SK-N-SH (cell line): ENCODE measurements around the gene MS4A4A.

Experiments
- CHD2 ChIP-seq: fragments of 150-350 bp; IDR thresholded peaks from 2 replicates; pipeline ENCODE4 v1.6.1; 2018; ENCODE audit warnings: low read length; ENCODE audit not compliant: partially characterized antibody
- EZH2phosphoT487 ChIP-seq: fragments of 200-600 bp; sonication (generic); IDR thresholded peaks from 2 replicates; pipeline ENCODE4 v1.6.1; 2017; ENCODE audit warnings: low read depth, mixed run types, mild to moderate bottlenecking, antibody characterized with exemption, moderate library complexity, borderline replicate concordance
- FOXJ3 ChIP-seq: sonication (generic); formaldehyde crosslinking; IDR thresholded peaks from 2 replicates; pipeline ENCODE4 v1.5.1; 2020; ENCODE audit warnings: mild to moderate bottlenecking, missing genetic modification reagents
- JUND ChIP-seq: IDR thresholded peaks from 2 replicates; pipeline ENCODE4 v1.4.0; 2012
- NFIC ChIP-seq: IDR thresholded peaks from 2 replicates; pipeline ENCODE4 v1.4.0; 2012; ENCODE audit warnings: borderline replicate concordance
- NRF1 ChIP-seq: IDR thresholded peaks from 2 replicates; pipeline ENCODE4 v1.6.1; 2012; ENCODE audit warnings: low read depth, mild to moderate bottlenecking, low read length
- POLR2AphosphoS5 ChIP-seq: IDR thresholded peaks from 2 replicates; pipeline ENCODE4 v1.6.1; 2012; ENCODE audit warnings: low read depth, low read length
- TF ChIP-seq, protein P1 (sequence below): IDR thresholded peaks from 2 replicates; pipeline ENCODE4; 2012
- TF ChIP-seq, protein P2 (sequence below): IDR thresholded peaks from 2 replicates; pipeline ENCODE4 v1.4.0; 2012; ENCODE audit warnings: low read depth, borderline replicate concordance
- TF ChIP-seq, protein P3 (sequence below): fragments of 200-600 bp; sonication (generic); IDR thresholded peaks from 2 replicates; pipeline ENCODE4 v1.6.1; 2017; ENCODE audit warnings: antibody characterized with exemption, mild to moderate bottlenecking, moderate library complexity
- TF ChIP-seq, protein P4 (sequence below): IDR thresholded peaks from 2 replicates; pipeline ENCODE4 v1.6.1; 2012; ENCODE audit warnings: mild to moderate bottlenecking, low read depth, low read length, moderate library complexity
- TF ChIP-seq, protein P5 (sequence below): IDR thresholded peaks from 2 replicates; pipeline ENCODE4 v1.4.0; 2012; ENCODE audit warnings: low read depth

DNA sequence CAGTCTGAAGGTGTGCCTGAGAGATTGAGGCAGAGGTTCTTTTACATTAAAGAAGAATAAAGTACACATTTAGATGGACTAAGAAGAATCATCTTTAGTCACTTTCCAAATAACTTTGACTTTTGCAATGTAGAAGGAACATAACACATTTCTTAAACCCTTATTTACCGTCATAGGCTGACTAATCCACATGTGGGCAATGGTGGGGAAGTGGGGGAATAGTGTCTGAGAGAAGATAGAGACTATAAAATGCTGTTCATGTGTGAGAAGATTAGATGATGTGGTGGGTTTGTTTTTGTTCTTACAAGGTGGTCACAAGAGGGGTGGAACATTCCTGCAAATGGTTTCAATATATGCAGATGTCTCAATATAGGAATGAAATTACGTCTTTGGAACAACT is 1.8 kb downstream of the MS4A4A start:
- TF ChIP-seq, protein P1, sequence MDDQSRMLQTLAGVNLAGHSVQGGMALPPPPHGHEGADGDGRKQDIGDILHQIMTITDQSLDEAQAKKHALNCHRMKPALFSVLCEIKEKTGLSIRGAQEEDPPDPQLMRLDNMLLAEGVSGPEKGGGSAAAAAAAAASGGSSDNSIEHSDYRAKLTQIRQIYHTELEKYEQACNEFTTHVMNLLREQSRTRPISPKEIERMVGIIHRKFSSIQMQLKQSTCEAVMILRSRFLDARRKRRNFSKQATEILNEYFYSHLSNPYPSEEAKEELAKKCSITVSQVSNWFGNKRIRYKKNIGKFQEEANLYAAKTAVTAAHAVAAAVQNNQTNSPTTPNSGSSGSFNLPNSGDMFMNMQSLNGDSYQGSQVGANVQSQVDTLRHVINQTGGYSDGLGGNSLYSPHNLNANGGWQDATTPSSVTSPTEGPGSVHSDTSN, result no peak
- TF ChIP-seq, protein P2, sequence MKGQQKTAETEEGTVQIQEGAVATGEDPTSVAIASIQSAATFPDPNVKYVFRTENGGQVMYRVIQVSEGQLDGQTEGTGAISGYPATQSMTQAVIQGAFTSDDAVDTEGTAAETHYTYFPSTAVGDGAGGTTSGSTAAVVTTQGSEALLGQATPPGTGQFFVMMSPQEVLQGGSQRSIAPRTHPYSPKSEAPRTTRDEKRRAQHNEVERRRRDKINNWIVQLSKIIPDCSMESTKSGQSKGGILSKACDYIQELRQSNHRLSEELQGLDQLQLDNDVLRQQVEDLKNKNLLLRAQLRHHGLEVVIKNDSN, result no peak
- TF ChIP-seq, protein P3, sequence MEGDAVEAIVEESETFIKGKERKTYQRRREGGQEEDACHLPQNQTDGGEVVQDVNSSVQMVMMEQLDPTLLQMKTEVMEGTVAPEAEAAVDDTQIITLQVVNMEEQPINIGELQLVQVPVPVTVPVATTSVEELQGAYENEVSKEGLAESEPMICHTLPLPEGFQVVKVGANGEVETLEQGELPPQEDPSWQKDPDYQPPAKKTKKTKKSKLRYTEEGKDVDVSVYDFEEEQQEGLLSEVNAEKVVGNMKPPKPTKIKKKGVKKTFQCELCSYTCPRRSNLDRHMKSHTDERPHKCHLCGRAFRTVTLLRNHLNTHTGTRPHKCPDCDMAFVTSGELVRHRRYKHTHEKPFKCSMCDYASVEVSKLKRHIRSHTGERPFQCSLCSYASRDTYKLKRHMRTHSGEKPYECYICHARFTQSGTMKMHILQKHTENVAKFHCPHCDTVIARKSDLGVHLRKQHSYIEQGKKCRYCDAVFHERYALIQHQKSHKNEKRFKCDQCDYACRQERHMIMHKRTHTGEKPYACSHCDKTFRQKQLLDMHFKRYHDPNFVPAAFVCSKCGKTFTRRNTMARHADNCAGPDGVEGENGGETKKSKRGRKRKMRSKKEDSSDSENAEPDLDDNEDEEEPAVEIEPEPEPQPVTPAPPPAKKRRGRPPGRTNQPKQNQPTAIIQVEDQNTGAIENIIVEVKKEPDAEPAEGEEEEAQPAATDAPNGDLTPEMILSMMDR, result no peak
- TF ChIP-seq EZH2phosphoT487 (no peak), POLR2AphosphoS5 (no peak), NFIC (no peak), JUND (no peak), NRF1 (no peak), CHD2 (no peak), FOXJ3 (no peak)
- TF ChIP-seq, protein P4, sequence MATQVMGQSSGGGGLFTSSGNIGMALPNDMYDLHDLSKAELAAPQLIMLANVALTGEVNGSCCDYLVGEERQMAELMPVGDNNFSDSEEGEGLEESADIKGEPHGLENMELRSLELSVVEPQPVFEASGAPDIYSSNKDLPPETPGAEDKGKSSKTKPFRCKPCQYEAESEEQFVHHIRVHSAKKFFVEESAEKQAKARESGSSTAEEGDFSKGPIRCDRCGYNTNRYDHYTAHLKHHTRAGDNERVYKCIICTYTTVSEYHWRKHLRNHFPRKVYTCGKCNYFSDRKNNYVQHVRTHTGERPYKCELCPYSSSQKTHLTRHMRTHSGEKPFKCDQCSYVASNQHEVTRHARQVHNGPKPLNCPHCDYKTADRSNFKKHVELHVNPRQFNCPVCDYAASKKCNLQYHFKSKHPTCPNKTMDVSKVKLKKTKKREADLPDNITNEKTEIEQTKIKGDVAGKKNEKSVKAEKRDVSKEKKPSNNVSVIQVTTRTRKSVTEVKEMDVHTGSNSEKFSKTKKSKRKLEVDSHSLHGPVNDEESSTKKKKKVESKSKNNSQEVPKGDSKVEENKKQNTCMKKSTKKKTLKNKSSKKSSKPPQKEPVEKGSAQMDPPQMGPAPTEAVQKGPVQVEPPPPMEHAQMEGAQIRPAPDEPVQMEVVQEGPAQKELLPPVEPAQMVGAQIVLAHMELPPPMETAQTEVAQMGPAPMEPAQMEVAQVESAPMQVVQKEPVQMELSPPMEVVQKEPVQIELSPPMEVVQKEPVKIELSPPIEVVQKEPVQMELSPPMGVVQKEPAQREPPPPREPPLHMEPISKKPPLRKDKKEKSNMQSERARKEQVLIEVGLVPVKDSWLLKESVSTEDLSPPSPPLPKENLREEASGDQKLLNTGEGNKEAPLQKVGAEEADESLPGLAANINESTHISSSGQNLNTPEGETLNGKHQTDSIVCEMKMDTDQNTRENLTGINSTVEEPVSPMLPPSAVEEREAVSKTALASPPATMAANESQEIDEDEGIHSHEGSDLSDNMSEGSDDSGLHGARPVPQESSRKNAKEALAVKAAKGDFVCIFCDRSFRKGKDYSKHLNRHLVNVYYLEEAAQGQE, result no peak
- TF ChIP-seq, protein P5, sequence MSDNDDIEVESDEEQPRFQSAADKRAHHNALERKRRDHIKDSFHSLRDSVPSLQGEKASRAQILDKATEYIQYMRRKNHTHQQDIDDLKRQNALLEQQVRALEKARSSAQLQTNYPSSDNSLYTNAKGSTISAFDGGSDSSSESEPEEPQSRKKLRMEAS, result no peak
